HEK293 (cell line): ENCODE results near the gene CPNE2.

Source experiments
- KLF1 ChIP-seq: fragments of 450-650 bp; formaldehyde crosslinking; IDR thresholded peaks from 2 replicates; pipeline ENCODE4 v1.5.1; 2016; ENCODE audit warnings: missing biosample characterization, missing genetic modification characterization
- SP2 ChIP-seq: fragments of 450-650 bp; formaldehyde crosslinking; IDR thresholded peaks from 2 replicates; pipeline ENCODE4 v1.5.1; 2016; ENCODE audit warnings: missing biosample characterization, missing genetic modification characterization
- ZBTB7A ChIP-seq: fragments of 450-650 bp; formaldehyde crosslinking; IDR thresholded peaks from 2 replicates; pipeline ENCODE4 v1.5.1; 2016; ENCODE audit warnings: low read depth, missing biosample characterization, missing genetic modification characterization
- ZNF169 ChIP-seq: fragments of 450-650 bp; formaldehyde crosslinking; IDR thresholded peaks from 2 replicates; pipeline ENCODE4 v1.5.1; 2016; ENCODE audit warnings: missing biosample characterization, missing genetic modification characterization
- ZNF24 ChIP-seq: fragments of 450-650 bp; formaldehyde crosslinking; IDR thresholded peaks from 2 replicates; pipeline ENCODE4 v1.5.1; 2016; ENCODE audit warnings: missing biosample characterization, missing genetic modification characterization
- ZNF530 ChIP-seq: fragments of 450-650 bp; formaldehyde crosslinking; IDR thresholded peaks from 2 replicates; pipeline ENCODE4 v1.5.1; 2016; ENCODE audit warnings: low read depth, missing biosample characterization, missing genetic modification characterization
- ZNF549 ChIP-seq: fragments of 450-650 bp; IDR thresholded peaks from 2 replicates; pipeline ENCODE4 v1.5.1; 2018; ENCODE audit warnings: missing biosample characterization, missing genetic modification characterization, mild to moderate bottlenecking, inconsistent platforms, moderate library complexity
- ZNF629 ChIP-seq: fragments of 450-650 bp; formaldehyde crosslinking; IDR thresholded peaks from 2 replicates; pipeline ENCODE4 v1.5.1; 2017; ENCODE audit warnings: missing biosample characterization, missing genetic modification characterization
- TF ChIP-seq, protein P1 (sequence below): fragments of 450-650 bp; formaldehyde crosslinking; IDR thresholded peaks from 2 replicates; pipeline ENCODE4 v1.5.1; 2016; ENCODE audit warnings: missing biosample characterization, missing genetic modification characterization
- TF ChIP-seq, protein P2 (sequence below): fragments of 450-650 bp; formaldehyde crosslinking; IDR thresholded peaks from 2 replicates; pipeline ENCODE4 v1.5.1; 2016; ENCODE audit warnings: missing biosample characterization, missing genetic modification characterization
- TF ChIP-seq, protein P3 (sequence below): fragments of 450-650 bp; formaldehyde crosslinking; IDR thresholded peaks from 2 replicates; pipeline ENCODE4 v1.5.1; 2016; ENCODE audit warnings: missing biosample characterization, missing genetic modification characterization

DNA sequence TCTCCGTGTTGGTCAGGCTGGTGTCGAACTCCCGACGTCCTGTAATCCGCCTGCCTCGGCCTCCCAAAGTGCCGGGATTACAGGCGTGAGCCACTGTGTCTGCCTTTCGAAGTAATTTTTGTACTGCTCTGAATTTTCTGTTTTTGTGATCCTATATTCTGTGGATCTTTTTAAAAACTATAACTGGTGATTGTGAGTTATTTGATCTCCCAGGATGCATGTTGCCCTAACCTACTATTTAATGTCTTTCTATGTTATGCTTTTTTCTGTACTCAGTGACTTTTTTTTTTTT lies 96.3 kb downstream of the CPNE2 start:
- TF ChIP-seq ZNF24 (tag by site-specific recombination), result no peak
- TF ChIP-seq ZNF530 (tag by site-specific recombination), result no peak
- TF ChIP-seq, protein P1, sequence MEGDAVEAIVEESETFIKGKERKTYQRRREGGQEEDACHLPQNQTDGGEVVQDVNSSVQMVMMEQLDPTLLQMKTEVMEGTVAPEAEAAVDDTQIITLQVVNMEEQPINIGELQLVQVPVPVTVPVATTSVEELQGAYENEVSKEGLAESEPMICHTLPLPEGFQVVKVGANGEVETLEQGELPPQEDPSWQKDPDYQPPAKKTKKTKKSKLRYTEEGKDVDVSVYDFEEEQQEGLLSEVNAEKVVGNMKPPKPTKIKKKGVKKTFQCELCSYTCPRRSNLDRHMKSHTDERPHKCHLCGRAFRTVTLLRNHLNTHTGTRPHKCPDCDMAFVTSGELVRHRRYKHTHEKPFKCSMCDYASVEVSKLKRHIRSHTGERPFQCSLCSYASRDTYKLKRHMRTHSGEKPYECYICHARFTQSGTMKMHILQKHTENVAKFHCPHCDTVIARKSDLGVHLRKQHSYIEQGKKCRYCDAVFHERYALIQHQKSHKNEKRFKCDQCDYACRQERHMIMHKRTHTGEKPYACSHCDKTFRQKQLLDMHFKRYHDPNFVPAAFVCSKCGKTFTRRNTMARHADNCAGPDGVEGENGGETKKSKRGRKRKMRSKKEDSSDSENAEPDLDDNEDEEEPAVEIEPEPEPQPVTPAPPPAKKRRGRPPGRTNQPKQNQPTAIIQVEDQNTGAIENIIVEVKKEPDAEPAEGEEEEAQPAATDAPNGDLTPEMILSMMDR (tag by site-specific recombination), result no peak
- no peak for TF ChIP-seq ZNF549
- TF ChIP-seq, protein P2, sequence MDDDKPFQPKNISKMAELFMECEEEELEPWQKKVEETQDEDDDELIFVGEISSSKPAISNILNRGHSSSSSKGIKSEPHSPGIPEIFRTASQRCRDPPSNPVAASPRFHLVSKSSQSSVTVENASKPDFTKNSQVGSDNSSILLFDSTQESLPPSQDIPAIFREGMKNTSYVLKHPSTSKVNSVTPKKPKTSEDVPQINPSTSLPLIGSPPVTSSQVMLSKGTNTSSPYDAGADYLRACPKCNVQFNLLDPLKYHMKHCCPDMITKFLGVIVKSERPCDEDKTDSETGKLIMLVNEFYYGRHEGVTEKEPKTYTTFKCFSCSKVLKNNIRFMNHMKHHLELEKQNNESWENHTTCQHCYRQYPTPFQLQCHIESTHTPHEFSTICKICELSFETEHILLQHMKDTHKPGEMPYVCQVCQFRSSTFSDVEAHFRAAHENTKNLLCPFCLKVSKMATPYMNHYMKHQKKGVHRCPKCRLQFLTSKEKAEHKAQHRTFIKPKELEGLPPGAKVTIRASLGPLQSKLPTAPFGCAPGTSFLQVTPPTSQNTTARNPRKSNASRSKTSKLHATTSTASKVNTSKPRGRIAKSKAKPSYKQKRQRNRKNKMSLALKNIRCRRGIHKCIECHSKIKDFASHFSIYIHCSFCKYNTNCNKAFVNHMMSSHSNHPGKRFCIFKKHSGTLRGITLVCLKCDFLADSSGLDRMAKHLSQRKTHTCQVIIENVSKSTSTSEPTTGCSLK, result no peak
- no peak for TF ChIP-seq KLF1 (tag by site-specific recombination)
- TF ChIP-seq, protein P3, sequence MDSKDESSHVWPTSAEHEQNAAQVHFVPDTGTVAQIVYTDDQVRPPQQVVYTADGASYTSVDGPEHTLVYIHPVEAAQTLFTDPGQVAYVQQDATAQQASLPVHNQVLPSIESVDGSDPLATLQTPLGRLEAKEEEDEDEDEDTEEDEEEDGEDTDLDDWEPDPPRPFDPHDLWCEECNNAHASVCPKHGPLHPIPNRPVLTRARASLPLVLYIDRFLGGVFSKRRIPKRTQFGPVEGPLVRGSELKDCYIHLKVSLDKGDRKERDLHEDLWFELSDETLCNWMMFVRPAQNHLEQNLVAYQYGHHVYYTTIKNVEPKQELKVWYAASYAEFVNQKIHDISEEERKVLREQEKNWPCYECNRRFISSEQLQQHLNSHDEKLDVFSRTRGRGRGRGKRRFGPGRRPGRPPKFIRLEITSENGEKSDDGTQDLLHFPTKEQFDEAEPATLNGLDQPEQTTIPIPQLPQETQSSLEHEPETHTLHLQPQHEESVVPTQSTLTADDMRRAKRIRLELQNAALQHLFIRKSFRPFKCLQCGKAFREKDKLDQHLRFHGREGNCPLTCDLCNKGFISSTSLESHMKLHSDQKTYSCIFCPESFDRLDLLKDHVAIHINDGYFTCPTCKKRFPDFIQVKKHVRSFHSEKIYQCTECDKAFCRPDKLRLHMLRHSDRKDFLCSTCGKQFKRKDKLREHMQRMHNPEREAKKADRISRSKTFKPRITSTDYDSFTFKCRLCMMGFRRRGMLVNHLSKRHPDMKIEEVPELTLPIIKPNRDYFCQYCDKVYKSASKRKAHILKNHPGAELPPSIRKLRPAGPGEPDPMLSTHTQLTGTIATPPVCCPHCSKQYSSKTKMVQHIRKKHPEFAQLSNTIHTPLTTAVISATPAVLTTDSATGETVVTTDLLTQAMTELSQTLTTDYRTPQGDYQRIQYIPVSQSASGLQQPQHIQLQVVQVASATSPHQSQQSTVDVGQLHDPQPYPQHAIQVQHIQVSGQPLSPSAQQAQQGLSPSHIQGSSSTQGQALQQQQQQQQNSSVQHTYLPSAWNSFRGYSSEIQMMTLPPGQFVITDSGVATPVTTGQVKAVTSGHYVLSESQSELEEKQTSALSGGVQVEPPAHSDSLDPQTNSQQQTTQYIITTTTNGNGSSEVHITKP (tag by site-specific recombination), result no peak
- TF ChIP-seq SP2 (tag by site-specific recombination), result no peak
- TF ChIP-seq ZNF169 (tag by site-specific recombination), result no peak
- TF ChIP-seq ZBTB7A (tag by site-specific recombination), result no peak
- no peak for TF ChIP-seq ZNF629 (tag by site-specific recombination)
